HG02970 (cell line): ENCODE results near the gene PITPNC1.

Source experiments
- ATAC-seq: cut with Tn5 transposase; IDR thresholded peaks from one replicate; pipeline ENCODE4 v1.9.1; 2021; ENCODE audit warnings: mild to moderate bottlenecking, moderate library complexity, moderate number of reproducible peaks; ENCODE audit not compliant: unreplicated experiment, low FRiP score

The PITPNC1 gene

GRCh38 chr17:67656494-67657203 lies 279.6 kb downstream of the PITPNC1 start:
- no peak for ATAC-seq

DNA sequence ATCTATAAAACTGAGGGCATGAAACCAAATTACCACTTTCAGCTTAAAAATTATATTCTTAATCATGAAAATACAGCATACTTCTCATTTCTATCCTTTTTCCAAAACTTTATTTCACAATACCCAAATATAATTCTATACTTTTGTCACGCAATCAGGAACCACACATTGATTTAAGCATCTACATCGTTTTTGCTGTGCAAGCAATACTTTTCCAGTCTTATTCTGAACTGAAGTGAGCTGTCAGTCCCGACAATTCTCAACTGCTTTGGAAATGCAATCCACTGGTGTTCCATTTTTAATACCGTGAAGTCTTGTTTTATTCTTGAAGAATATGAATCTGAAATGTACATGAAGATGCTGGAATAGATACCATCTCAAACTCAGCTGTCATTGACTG lies 280.5 kb downstream of the PITPNC1 start:
- no peak for ATAC-seq

- ATAC-seq: no peak
These were observed 281.2 kb downstream of the PITPNC1 start for GRCh38 chr17:67658265-67658664.

DNA sequence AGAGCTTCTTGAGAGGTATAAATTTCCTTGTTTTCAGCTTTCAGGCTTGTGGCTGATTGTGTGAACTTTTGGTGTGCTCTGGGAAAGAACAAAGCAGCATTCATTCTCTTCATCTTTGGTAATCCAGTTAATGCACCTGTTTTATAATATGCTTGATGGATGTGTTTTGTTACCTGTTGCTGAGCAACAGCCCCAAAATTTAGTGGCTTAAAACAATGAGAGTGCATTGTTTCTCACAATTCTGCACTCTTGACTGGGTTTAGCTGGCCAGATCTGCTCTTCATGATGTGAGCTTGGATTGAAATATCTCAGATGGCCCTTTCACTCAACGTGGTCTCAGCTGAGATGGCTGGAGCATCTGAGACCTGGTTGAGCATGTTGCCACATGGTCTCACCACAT lies 281.9 kb downstream of the PITPNC1 start:
- ATAC-seq: no peak

DNA sequence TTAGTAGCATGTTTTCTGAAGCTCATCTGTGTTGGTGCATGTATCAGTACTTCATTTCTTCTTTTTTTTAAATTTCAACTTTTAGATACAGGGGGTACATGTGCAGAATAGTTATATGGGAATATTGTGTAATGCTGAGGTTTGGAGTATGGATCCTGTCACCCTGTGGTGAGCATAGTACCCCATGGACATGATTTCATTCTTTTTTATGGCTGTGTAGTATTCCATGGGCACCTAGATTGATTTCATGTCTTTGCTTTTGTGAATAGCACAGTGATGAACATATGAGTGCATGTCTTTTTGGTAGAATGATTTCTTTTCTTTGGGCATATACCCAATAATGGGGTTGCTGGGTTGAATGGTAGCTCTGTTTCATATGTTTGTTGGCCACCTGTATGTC lies 285.6 kb downstream of the PITPNC1 start:
- ATAC-seq: no peak

DNA sequence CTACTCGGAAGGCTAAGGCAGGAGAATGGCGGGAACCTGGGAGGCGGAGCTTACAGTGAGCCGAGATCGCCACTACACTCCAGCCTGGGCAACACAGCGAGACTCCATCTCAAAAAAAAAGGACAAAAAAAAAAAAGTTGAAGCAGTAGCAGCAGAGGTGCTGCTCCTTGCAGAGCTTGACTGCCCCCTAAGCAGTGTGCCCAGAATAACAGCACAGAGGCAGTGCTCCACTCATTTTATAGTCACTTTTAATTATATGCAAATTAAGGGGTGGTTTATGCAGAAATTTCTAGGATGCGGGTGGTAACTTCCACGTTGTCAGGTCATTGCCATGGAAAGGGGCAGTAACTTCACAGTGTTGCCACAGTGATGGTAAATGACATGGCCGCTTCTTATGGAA lies 286.4 kb downstream of the PITPNC1 start:
- no peak for ATAC-seq

DNA sequence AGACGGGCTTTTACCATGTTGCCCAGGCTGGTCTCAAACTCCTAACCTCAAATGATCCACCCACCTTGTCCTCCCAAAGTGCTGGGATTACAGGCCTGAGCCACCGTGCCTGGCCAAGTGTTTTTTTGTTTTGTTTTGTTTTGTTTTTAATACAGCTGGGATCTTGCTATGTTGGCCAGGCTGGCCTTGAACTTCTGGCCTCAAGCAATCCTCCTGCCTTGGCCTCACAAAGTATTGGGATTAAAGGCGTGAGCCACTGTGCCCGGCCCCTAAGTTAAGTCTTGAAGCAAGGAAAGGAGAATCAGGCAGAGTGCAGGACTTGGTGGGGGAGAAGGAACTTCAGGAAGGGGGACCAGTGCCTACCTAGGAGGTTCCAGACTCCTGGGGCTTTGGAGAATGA lies 288.9 kb downstream of the PITPNC1 start:
- ATAC-seq: no peak

DNA sequence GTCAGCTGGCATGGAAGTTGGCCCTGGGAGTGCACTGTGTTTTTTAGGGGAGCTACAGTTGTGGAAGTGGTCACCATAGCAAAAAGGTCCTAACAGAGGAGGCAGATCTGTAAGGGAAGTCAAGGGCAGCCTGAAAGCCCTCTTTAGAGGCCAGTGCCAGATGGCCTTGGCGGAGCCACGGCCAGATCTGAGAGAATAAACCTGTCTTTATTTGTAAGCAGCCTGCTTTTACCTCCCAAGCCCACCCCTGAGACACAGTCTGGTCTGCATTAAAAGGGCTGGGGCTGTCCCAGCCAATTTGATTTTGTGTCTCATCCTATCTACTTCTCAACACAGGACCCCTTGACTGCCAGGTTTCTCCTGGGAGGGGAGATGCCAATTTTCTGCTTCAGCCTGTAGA lies 289.6 kb downstream of the PITPNC1 start:
- ATAC-seq: no peak

GRCh38 chr17:67671493-67671892 lies 294.4 kb downstream of the PITPNC1 start:
- ATAC-seq: no peak

DNA sequence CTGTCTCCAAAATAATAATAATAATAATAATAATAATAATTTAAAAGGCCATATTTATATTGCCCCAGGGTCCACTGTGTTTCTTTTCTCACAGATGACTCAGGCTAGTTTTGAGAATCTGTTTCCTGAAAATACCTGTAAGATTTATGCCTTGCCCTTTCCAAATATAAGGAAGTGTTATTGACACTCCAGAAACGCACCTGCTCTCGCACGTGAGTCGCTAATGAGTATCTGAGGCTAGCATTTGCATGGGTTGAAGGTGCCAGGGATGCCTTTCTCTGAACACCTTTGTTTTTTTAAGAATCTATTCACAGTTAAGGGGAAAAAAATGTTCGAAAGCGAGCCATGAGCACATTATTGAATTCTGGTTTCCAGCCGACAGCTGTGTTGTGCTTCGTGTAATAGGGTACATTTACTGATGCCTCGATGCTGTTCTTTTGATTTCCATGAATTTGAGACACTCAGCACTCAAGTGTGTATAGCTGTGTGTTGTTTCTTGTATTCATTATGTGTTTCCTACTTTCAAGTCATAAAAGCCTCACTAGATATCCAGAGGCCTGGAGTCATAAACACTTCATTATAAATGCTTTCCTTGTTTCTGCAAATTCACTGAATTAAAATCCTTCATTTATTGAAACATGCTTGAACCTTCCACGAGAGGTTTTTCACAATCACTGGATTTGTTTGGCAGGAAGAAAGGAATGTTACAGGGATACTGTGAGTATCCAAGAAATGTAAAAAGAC lies 295.7 kb downstream of the PITPNC1 start:
- no peak for ATAC-seq

DNA sequence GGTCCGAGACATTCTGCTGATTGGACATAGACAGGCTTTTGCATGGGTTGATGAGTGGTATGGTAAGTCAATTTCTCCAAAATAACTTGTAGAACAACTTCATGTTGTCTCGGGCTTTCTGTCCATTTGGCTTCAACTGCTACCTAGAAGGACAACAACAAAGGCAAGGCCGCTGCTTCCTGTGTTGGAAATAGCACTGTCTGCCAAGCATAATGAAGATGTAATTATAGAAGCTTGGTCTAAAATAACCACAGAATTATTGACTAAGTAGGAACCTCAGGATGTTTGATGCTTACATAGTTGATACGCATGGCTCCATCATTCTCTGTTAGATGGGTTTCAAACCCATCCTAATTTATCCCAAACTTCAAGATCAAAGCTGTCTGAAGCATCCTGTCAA lies 298.4 kb downstream of the PITPNC1 start:
- no peak for ATAC-seq

GRCh38 chr17:67676305-67676704 lies 299.2 kb downstream of the PITPNC1 start:
- no peak for ATAC-seq

- no peak for ATAC-seq
These were observed 301.3 kb downstream of the PITPNC1 start for GRCh38 chr17:67678414-67678813.

GRCh38 chr17:67679225-67679624 lies 302.1 kb downstream of the PITPNC1 start:
- ATAC-seq: no peak

DNA sequence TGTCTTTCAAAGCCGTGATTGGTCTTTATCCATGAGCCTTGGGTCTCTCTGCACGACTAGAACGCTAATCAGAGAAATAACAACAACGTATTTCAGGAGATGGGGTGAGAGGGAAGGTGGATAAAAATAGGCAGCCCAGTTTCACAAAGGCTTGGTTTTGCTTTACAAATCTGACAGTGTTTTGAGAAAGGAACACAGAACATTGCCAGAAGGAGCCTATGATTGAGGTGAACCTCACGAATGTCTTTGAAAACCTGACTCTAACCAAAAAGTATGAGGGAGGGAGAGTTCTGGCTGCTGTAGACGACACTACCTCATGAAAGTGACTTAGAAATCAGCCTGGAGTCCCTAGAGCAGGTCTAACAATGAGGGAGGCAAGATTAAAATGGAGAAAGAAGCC lies 302.6 kb downstream of the PITPNC1 start:
- ATAC-seq: no peak

GRCh38 chr17:67680445-67681224 lies 303.6 kb downstream of the PITPNC1 start:
- ATAC-seq: no peak

- ATAC-seq: no peak
These were observed 305.1 kb downstream of the PITPNC1 start for GRCh38 chr17:67682196-67682595.

GRCh38 chr17:67685351-67685750 lies 308.3 kb downstream of the PITPNC1 start:
- ATAC-seq: no peak

- ATAC-seq: no peak
These were observed 309.2 kb downstream of the PITPNC1 start for GRCh38 chr17:67686241-67686640.

DNA sequence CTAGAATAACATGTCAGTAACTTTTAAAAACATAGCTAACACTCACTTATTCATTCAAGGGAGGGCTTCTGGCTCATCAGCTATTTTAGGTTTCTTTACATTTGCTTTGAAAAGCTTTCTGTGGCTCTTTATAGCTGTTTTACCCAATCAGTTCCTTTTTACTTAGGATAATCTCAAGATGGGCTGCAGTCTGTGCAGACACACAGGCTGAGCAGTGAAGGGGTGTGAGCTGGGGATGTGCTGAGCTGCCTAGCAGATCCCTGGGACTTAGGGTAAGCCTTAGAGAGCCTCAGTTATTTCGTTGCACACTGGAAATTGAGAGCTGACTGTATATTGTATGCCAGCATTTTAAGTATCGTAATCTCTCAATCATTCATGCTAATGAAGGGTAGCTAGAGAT lies 310.4 kb downstream of the PITPNC1 start:
- ATAC-seq: no peak

- no peak for ATAC-seq
These were observed 312.6 kb downstream of the PITPNC1 start for GRCh38 chr17:67689534-67690177.
